HL-60 (cell line): Measurements from ENCODE around the gene GPAT3.

Source experiments
- CTCF ChIP-seq: IDR thresholded peaks from one replicate; pipeline ENCODE4 v1.5.1; 2011; ENCODE audit warnings: low read length, control low read depth, inconsistent platforms; ENCODE audit not compliant: insufficient read depth
- GABPA ChIP-seq: IDR thresholded peaks from 2 replicates; pipeline ENCODE4 v1.6.1; 2012; ENCODE audit warnings: low read depth
- POLR2AphosphoS5 ChIP-seq: IDR thresholded peaks from 2 replicates; pipeline ENCODE4 v1.6.1; 2012; ENCODE audit warnings: low read depth

- TF ChIP-seq CTCF (no peak), POLR2AphosphoS5 (no peak), GABPA (no peak)
Observed at GRCh38 chr4:83604321-83604720, 68.4 kb downstream of the GPAT3 start.
